Measurements from ENCODE around the gene TCN2.
"Not testable (repeated sequence)": the region's sequence is repeated elsewhere in the genome, so short reads cannot be mapped to it uniquely, and the experiment has no call there.

Gene TCN2

GRCh38 chr22:30609260-30610185, 2.5 kb downstream of the TCN2 start:
- H3K4me3 ChIP-seq (ENCODE audit: low read depth, low read length), result no peak overlapping the region

GRCh38 chr22:30610299-30610698, 3.3 kb downstream of the TCN2 start:
- H3K4me3 ChIP-seq (ENCODE audit: low read depth, low read length), result no peak overlapping the region

GRCh38 chr22:30611197-30611596, 4.2 kb downstream of the TCN2 start:
- H3K4me3 ChIP-seq (ENCODE audit: low read depth, low read length), result no peak overlapping the region

GRCh38 chr22:30612789-30613188, 5.8 kb downstream of the TCN2 start:
- no peak overlapping the region for H3K4me3 ChIP-seq (ENCODE audit: low read depth, low read length)

GRCh38 chr22:30614268-30614667, 7.3 kb downstream of the TCN2 start:
- no peak overlapping the region for H3K4me3 ChIP-seq (ENCODE audit: low read depth, low read length)

- H3K4me3 ChIP-seq (ENCODE audit: low read depth, low read length), result no peak overlapping the region
Measured at GRCh38 chr22:30614879-30615278, 7.9 kb downstream of the TCN2 start.

GRCh38 chr22:30615543-30615954, 8.6 kb downstream of the TCN2 start:
- H3K4me3 ChIP-seq (ENCODE audit: low read depth, low read length), result no peak overlapping the region

- H3K4me3 ChIP-seq (ENCODE audit: low read depth, low read length), result no peak overlapping the region
Measured at GRCh38 chr22:30617819-30618218, 10.8 kb downstream of the TCN2 start.

- not testable (repeated sequence) for H3K4me3 ChIP-seq (ENCODE audit: low read depth, low read length)
Measured at GRCh38 chr22:30619909-30620308, 12.9 kb downstream of the TCN2 start.

GRCh38 chr22:30626413-30626812, 19.4 kb downstream of the TCN2 start:
- H3K4me3 ChIP-seq (ENCODE audit: low read depth, low read length), result no peak overlapping the region

GRCh38 chr22:30627471-30627870, 20.5 kb downstream of the TCN2 start:
- H3K4me3 ChIP-seq (ENCODE audit: low read depth, low read length), result no peak overlapping the region

GRCh38 chr22:30628491-30628890, 21.5 kb downstream of the TCN2 start:
- no peak overlapping the region for H3K4me3 ChIP-seq (ENCODE audit: low read depth, low read length)

GRCh38 chr22:30631469-30631868, 24.5 kb downstream of the TCN2 start:
- not testable (repeated sequence) for H3K4me3 ChIP-seq (ENCODE audit: low read depth, low read length)

- peak overlapping the region; percentile 10 for H3K4me3 ChIP-seq (ENCODE audit: low read depth, low read length)
Measured at GRCh38 chr22:30634471-30635233, 27.7 kb downstream of the TCN2 start.

GRCh38 chr22:30635273-30636225, 28.6 kb downstream of the TCN2 start, which contains the start of gene SLC35E4:
TSS of gene SLC35E4 (plus strand) at chr22:30635781. CDS start at chr22:30636451, 670 bp downstream.
- peak within 1 kb of the TSS; percentile 54 for H3K4me3 ChIP-seq (ENCODE audit: low read depth, low read length)

- H3K4me3 ChIP-seq (ENCODE audit: low read depth, low read length), result peak overlapping the region; percentile 54
Measured at GRCh38 chr22:30636226-30637077, 29.5 kb downstream of the TCN2 start.

- H3K4me3 ChIP-seq (ENCODE audit: low read depth, low read length), result no peak overlapping the region
Measured at GRCh38 chr22:30637701-30638114, 30.7 kb downstream of the TCN2 start.

- H3K4me3 ChIP-seq (ENCODE audit: low read depth, low read length), result no peak overlapping the region
Measured at GRCh38 chr22:30640361-30640760, 33.4 kb downstream of the TCN2 start.

GRCh38 chr22:30640839-30641430, 34.0 kb downstream of the TCN2 start:
- no peak overlapping the region for H3K4me3 ChIP-seq (ENCODE audit: low read depth, low read length)
